Muscle of back (tissue), 11 donors: ENCODE measurements around the gene PRAMEF13. TPM values are rescaled to one million over a fixed set of nuclear protein-coding genes. Genes with fewer than 3 reads are reported as not detected.
"Not testable (repeated sequence)": the region's sequence is repeated elsewhere in the genome, so short reads cannot be mapped to it uniquely, and the experiment has no call there.

Experiments
- DNase-seq, 3 donors: peaks; one replicate each; pipeline versions ENCODE4 v3.0.0 to v3.0.0-alpha.2; 2013
- polyA plus RNA-seq, 10 donors: library from polyadenylated mRNA; unstranded; fragments of 120-200 nt; gene quantifications; one replicate each; pipeline ENCODE4 v1.2.1, GENCODE V29; 2013; ENCODE audit not compliant: insufficient read length in 10 of 10

Gene PRAMEF13
- polyA plus RNA-seq, 10 donors, result not detected

DNA sequence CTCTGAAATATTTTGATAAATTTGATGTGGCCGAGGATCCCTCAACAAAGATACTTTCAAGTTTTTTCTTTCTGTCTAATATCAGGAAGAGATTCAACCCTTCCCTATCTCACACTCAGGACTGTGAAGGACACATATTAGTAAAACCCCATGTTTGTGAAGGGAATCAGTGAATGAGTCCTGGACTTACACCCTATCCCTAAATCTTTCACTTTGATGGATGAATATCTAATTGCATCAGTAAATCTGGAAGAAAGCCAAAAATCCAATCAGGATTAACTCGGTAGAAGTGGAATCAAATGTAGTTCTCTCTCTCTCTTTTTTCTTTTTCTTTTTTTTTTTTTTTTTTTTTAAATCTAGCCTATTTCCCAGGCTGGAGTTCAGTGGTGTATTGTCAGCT, 29.7 kb downstream of the PRAMEF13 start, which contains the start of gene PRAMEF9:
Gene PRAMEF9 (plus strand): TSS at position 301 of the 400 bp plus-strand sequence. CDS start 3,433 bp downstream, outside the sequence.
- not testable (repeated sequence) for DNase-seq

- not testable (repeated sequence) for DNase-seq
These were observed 35.7 kb downstream of the PRAMEF13 start, which contains the start of gene HNRNPCL4 for GRCh38 chr1:13165531-13165930. Gene HNRNPCL4 (minus strand): TSS chr1:13165631. CDS start chr1:13165467, 164 bp downstream.

- not testable (repeated sequence) for DNase-seq
These were observed 45.3 kb downstream of the PRAMEF13 start, which contains the start of gene PRAMEF26 for GRCh38 chr1:13155909-13156308. Gene PRAMEF26 (minus strand): TSS chr1:13156009. CDS start chr1:13153095, 2,914 bp downstream.

Other genes with a start within 250 kb of the PRAMEF13 start
- gene PRAMEF27, start 144.8 kb downstream of the PRAMEF13 start, polyA plus RNA-seq, result not detected
- under 1 TPM in 1 of 10 donors, not detected in 9; 0.19 TPM for gene HNRNPCL3, start 140.6 kb downstream of the PRAMEF13 start, polyA plus RNA-seq
- not detected for gene PRAMEF25, start 130.6 kb downstream of the PRAMEF13 start, polyA plus RNA-seq
- under 1 TPM in 1 of 10 donors, not detected in 9; 0.15 TPM for gene HNRNPCL2, start 84.6 kb downstream of the PRAMEF13 start, polyA plus RNA-seq
- not detected for gene PRAMEF26, start 45.4 kb downstream of the PRAMEF13 start, polyA plus RNA-seq
- gene HNRNPCL4, start 35.8 kb downstream of the PRAMEF13 start, polyA plus RNA-seq, result under 1 TPM in 2 of 10 donors, not detected in 8; 0.15 to 0.31 TPM
- not detected for gene PRAMEF9, start 29.6 kb downstream of the PRAMEF13 start, polyA plus RNA-seq
- not detected for gene PRAMEF18, start 24.7 kb upstream of the PRAMEF13 start, polyA plus RNA-seq
- not detected for gene PRAMEF5, start 52.8 kb upstream of the PRAMEF13 start, polyA plus RNA-seq
- not detected for gene PRAMEF8, start 83.7 kb upstream of the PRAMEF13 start, polyA plus RNA-seq
- not detected for gene PRAMEF33, start 102.1 kb upstream of the PRAMEF13 start, polyA plus RNA-seq
- not detected for gene PRAMEF15, start 114.2 kb upstream of the PRAMEF13 start, polyA plus RNA-seq
- gene PRAMEF14, start 145.7 kb upstream of the PRAMEF13 start, polyA plus RNA-seq, result not detected
- gene PRAMEF19, start 170.5 kb upstream of the PRAMEF13 start, polyA plus RNA-seq, result not detected
- gene PRAMEF17, start 188.2 kb upstream of the PRAMEF13 start, polyA plus RNA-seq, result not detected
- under 1 TPM in 1 of 10 donors, not detected in 9; 0.20 TPM for gene PRAMEF20, start 209.0 kb upstream of the PRAMEF13 start, polyA plus RNA-seq